Hepatocyte (in vitro differentiated cells): ENCODE data around the gene ZFHX3.

Experiments
- EZH2 ChIP-seq: fragments of 200-600 bp; sonication (generic); IDR thresholded peaks from 2 replicates; pipeline ENCODE4 v1.6.1; 2016; ENCODE audit warnings: antibody characterized with exemption, mild to moderate bottlenecking, borderline replicate concordance
- EZH2phosphoT487 ChIP-seq: fragments of 200-600 bp; sonication (generic); IDR thresholded peaks from one replicate; pipeline ENCODE4 v1.6.1; 2018; ENCODE audit warnings: antibody characterized with exemption, mild to moderate bottlenecking, low read depth, moderate library complexity; ENCODE audit not compliant: unreplicated experiment, severe bottlenecking
- TF ChIP-seq, protein P1 (sequence below): fragments of 200-600 bp; sonication (generic); IDR thresholded peaks from 2 replicates; pipeline ENCODE4 v1.5.1; 2016; ENCODE audit warnings: antibody characterized with exemption, mild to moderate bottlenecking; ENCODE audit not compliant: poor library complexity

- TF ChIP-seq, protein P1, sequence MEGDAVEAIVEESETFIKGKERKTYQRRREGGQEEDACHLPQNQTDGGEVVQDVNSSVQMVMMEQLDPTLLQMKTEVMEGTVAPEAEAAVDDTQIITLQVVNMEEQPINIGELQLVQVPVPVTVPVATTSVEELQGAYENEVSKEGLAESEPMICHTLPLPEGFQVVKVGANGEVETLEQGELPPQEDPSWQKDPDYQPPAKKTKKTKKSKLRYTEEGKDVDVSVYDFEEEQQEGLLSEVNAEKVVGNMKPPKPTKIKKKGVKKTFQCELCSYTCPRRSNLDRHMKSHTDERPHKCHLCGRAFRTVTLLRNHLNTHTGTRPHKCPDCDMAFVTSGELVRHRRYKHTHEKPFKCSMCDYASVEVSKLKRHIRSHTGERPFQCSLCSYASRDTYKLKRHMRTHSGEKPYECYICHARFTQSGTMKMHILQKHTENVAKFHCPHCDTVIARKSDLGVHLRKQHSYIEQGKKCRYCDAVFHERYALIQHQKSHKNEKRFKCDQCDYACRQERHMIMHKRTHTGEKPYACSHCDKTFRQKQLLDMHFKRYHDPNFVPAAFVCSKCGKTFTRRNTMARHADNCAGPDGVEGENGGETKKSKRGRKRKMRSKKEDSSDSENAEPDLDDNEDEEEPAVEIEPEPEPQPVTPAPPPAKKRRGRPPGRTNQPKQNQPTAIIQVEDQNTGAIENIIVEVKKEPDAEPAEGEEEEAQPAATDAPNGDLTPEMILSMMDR = no peak
- TF ChIP-seq EZH2 (no peak), EZH2phosphoT487 (no peak)
These were observed 13.1 kb upstream of the ZFHX3 start for GRCh38 chr16:73060892-73061490.
